ENCODE data around the gene MCF2L. TPM values are rescaled to one million over a fixed set of nuclear protein-coding genes. Genes with fewer than 3 reads are reported as not detected.

The MCF2L gene
- total and polyA plus RNA-seq, 10 of the 15 experiments (the other 5 are each of a cell fraction or from before 2014, with no cell fraction given): 0.06 to 1.1 (median 0.21) TPM; not detected in 2

DNA sequence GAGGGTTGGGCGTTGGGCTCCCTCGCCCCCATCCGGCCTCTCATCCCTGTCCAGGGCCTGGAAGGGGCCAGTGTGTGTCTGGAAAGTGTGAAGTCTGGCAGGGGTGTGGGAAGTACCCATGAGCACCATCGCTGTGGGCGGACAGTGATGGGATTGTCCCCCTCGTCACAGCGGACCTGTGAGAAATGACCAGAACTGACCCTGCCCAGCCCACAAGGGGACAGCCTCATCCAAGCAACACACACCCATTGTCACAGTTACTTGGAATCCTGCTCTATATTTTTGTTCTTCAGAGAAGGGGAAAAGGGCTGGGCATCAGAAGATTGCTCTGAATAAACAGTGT lies 18.6 kb downstream of the MCF2L start:
- Histone ChIP-seq H3K9ac (ENCODE audit: control insufficient read depth, insufficient read depth, low read length) (no peak overlapping the region), H3K4me2 (ENCODE audit: control insufficient read depth, insufficient read depth) (no peak overlapping the region), H2AFZ (ENCODE audit: control insufficient read depth, low read depth, low read length) (no peak overlapping the region), H3K9me3 (replicated peaks; ENCODE audit: control insufficient read depth, insufficient read depth, low read length) (no peaks in the 10 kb centered on the region), H3K4me3 (no peak overlapping the region), H4K20me1 (ENCODE audit: control insufficient read depth, insufficient read depth) (no peaks in the 10 kb centered on the region), H3K4me1 (ENCODE audit: control insufficient read depth, insufficient read depth, low read length) (no peaks in the 10 kb centered on the region), H3K27me3 (replicated peaks in 1 of 2; ENCODE audit: control insufficient read depth in 2 of 2, insufficient read depth in 2 of 2, low read length in 1 of 2) (no peaks in the 10 kb centered on the region; a peak in 2 of 4 replicates), H3K36me3 (ENCODE audit: control insufficient read depth in 2 of 2, insufficient read depth in 2 of 2, low read length in 1 of 2) (no peaks in the 10 kb centered on the region), H3K79me2 (ENCODE audit: control insufficient read depth, insufficient read depth, low read length) (no peaks in the 10 kb centered on the region), H3K27ac (ENCODE audit: control insufficient read depth, insufficient read depth) (no peak overlapping the region)
- ChIA-PET POLR2A (no interaction called here), RAD21 (ENCODE audit: unreplicated experiment) (no interaction called here), CTCF (no interaction called here), SMC1A (ENCODE audit: uncharacterized antibody, unreplicated experiment) (no interaction called here)
- FAIRE-seq (no peak), ATAC-seq (no peak), DNase-seq (ENCODE audit: low read depth, low spot score) (no peak)
- intact Hi-C loops (cut with micrococcal nuclease; ENCODE audit: unreplicated experiment): no loop called here
- BruUV-seq (replicated peaks): no TSS peak
- TF ChIP-seq, protein P1, sequence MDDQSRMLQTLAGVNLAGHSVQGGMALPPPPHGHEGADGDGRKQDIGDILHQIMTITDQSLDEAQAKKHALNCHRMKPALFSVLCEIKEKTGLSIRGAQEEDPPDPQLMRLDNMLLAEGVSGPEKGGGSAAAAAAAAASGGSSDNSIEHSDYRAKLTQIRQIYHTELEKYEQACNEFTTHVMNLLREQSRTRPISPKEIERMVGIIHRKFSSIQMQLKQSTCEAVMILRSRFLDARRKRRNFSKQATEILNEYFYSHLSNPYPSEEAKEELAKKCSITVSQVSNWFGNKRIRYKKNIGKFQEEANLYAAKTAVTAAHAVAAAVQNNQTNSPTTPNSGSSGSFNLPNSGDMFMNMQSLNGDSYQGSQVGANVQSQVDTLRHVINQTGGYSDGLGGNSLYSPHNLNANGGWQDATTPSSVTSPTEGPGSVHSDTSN (IDR thresholded peaks at IDR 0.05; ENCODE audit: insufficient replicate concordance, low read depth, low read length): no peak
- TF ChIP-seq ZNF217 (IDR thresholded peaks at IDR 0.05) (no peak), STAT3 (IDR thresholded peaks at IDR 0.05; ENCODE audit: low read depth, low read length) (no peak), BMI1 (IDR thresholded peaks at IDR 0.05; ENCODE audit: borderline replicate concordance) (no peak), STAT1 (conservative IDR thresholded peaks at IDR 0.05) (no peak), LARP7 (IDR thresholded peaks at IDR 0.05) (no peak)
- TF ChIP-seq, protein P2, sequence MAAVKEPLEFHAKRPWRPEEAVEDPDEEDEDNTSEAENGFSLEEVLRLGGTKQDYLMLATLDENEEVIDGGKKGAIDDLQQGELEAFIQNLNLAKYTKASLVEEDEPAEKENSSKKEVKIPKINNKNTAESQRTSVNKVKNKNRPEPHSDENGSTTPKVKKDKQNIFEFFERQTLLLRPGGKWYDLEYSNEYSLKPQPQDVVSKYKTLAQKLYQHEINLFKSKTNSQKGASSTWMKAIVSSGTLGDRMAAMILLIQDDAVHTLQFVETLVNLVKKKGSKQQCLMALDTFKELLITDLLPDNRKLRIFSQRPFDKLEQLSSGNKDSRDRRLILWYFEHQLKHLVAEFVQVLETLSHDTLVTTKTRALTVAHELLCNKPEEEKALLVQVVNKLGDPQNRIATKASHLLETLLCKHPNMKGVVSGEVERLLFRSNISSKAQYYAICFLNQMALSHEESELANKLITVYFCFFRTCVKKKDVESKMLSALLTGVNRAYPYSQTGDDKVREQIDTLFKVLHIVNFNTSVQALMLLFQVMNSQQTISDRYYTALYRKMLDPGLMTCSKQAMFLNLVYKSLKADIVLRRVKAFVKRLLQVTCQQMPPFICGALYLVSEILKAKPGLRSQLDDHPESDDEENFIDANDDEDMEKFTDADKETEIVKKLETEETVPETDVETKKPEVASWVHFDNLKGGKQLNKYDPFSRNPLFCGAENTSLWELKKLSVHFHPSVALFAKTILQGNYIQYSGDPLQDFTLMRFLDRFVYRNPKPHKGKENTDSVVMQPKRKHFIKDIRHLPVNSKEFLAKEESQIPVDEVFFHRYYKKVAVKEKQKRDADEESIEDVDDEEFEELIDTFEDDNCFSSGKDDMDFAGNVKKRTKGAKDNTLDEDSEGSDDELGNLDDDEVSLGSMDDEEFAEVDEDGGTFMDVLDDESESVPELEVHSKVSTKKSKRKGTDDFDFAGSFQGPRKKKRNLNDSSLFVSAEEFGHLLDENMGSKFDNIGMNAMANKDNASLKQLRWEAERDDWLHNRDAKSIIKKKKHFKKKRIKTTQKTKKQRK (IDR thresholded peaks at IDR 0.05; ENCODE audit: low read depth, low read length): no peak
- 57% methylated on average over 7 of the region's 7 CpGs for WGBS (ENCODE audit: insufficient coverage, insufficient replicate concordance, low lambda C conversion rate, missing lambda C conversion rate)
- in situ Hi-C loops (cut with MboI): no loop called here
